ENCODE measurements around the gene MATN4.
"Not testable (repeated sequence)": the region's sequence is repeated elsewhere in the genome, so short reads cannot be mapped to it uniquely, and the experiment has no call there.

The MATN4 gene

GRCh38 chr20:45308117-45308778 is at the start of gene MATN4:
TSS of gene MATN4 (minus strand) at chr20:45308299. CDS start at chr20:45305582, 2,717 bp downstream.
- no peak for DNase-seq

GRCh38 chr20:45355209-45356084 is 47.3 kb upstream of the MATN4 start:
- no peak for DNase-seq

DNA sequence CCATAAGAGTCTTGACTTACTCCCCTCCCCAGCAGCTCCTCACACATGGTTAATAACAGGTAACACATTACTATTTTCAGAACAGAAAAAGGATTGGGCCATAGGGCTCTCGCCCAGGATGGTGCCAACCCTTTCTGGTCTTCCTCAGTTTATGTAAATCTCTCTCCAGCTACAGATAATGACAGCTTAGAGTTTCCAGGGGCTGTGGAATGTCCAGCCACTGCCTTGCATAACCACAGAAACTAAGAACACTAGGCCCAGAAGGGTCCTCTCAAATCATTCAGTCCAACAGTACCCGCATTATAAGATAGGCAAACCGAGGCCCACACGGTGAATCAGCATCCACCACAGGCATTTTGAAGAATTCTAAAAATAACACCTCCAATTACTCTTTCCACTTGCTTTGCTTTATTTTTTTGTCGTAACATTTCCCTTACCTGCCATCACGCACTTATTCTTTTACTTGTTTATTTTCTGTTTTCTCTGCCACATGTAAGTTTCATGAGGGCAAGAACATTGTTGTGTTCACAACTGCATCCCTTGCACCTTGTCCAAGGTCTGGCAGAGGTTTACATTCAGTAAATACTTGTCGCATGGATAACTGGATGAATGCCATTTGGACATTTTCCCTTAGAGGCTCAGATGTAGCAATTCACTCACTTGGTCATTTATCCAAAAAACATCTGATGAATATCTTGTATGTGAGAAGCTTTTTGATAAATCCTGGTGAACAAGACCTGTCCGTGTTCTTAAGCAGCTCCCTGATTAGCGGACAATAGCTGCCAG is 46.5 kb upstream of the MATN4 start:
- DNase-seq: no peak

DNA sequence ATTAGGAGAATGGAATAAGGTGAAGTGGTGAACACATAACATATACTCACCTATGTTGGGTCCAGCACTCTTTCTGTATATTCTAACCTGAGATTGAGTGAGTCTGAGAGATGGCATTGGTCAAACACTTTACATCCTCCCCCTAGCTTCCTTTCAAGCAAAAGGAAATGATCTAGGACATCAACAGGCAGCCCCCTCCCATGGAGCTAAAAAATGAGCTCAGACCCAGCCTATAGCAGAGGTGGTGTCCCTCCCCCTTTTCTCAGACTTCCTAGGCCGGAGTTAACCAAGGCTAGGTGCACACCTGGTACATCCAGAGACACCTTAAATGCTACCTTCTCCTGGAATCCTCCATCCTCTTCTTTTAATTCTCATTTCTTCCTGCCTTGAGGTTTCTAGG is 45.6 kb upstream of the MATN4 start:
- DNase-seq: no peak

- DNase-seq: no peak
These were observed 44.6 kb upstream of the MATN4 start for GRCh38 chr20:45352729-45353128.

DNA sequence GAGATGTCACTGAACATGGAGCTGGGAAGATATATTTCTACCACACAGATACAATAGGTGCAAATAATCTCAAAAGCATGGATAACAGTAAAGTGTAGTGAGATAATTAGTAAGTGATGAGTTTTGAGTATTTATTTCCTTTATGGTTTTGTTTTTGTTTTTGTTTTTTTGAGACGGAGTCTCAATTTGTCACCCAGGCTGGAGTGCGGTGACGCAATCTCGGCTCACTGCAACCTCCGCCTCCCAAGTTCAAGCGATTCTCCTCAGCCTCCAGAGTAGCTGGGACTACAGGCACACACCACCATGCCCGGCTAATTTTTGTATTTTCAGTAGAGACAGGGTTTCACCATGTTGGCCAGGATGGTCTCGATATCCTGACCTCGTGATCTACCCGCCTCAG is 42.7 kb upstream of the MATN4 start:
- not testable (repeated sequence) for DNase-seq

DNA sequence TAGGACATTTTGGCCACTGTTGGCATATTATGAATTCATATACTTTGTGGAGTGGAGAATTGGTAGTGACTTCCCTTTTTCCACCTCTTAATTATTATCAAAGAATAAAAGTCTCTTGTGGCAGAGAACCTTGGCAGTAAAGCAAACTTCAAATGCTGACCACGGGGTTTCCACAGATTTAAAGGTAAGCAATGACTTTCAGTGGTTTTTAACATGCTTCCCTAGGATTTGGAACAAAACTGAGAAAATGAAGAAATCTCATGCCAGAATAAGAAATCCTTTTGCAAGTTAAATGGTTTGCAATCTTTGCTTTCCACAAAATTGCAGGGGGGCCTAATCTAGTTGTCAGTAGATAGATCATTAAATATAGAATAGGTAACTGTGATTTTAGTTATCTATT is 42.1 kb upstream of the MATN4 start:
- DNase-seq: no peak

- no peak for DNase-seq
These were observed 40.1 kb upstream of the MATN4 start, which contains the start of gene SDC4 for GRCh38 chr20:45347936-45348778. TSS of gene SDC4 (minus strand) at chr20:45348424. CDS start at chr20:45348384, 40 bp downstream.

GRCh38 chr20:45347297-45347935 is 39.3 kb upstream of the MATN4 start:
- no peak for DNase-seq

- DNase-seq: no peak
These were observed 38.8 kb upstream of the MATN4 start for GRCh38 chr20:45346851-45347250.

DNA sequence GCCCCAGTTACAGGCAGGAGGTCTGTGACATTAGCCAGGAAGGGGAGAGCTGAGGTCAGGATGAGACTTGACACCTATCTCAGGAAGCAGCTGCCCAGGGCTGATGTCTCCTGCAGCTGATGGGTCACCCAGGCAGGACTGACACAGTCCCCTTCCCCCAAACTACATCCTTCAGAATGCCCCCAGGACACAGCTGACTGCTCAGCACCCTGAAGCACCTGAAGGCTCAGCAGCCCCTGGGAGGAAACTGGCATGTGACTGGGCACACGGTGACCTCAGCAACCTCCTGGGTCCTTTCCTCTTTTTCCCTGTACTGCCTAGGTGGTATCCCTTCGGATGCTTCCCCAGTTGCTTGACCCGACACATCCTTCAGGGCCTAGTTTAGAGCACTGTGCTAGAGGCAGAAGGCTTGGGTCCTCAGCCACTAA is 38.2 kb upstream of the MATN4 start:
- DNase-seq: peak; percentile 21

- DNase-seq: no peak
These were observed 37.2 kb upstream of the MATN4 start for GRCh38 chr20:45345104-45345936.

GRCh38 chr20:45344168-45344860 is 36.2 kb upstream of the MATN4 start:
- no peak for DNase-seq

DNA sequence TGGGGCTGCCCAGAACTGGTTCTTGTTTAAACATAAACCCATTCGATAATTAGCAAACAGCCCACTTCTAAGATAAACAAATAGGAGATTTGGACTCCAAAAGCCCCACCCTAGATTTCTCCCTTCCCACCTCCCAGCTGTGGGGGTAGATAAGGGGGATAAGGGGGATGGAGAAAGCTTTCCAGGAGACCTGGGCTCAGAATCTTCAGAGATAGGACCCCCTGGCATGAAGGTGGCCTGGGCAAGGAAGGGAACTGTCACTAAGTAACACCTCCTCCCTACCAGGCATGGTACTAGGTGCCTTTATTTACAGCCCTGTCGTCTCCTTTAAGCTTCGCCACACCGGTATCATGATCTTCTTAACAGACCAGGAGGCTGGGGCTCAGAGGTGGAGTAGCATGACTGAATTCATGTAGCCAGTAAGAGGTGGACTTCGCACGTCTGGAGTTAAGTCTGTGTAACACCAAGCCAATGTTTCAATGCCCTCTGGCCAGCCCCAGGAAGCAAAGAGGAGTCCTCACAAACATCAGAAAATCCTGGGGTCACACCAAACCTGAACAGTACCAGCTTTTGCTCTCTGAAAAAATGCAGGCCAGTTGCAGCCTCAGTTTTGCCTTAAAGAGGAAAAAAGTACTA is 35.6 kb upstream of the MATN4 start:
- no peak for DNase-seq

DNA sequence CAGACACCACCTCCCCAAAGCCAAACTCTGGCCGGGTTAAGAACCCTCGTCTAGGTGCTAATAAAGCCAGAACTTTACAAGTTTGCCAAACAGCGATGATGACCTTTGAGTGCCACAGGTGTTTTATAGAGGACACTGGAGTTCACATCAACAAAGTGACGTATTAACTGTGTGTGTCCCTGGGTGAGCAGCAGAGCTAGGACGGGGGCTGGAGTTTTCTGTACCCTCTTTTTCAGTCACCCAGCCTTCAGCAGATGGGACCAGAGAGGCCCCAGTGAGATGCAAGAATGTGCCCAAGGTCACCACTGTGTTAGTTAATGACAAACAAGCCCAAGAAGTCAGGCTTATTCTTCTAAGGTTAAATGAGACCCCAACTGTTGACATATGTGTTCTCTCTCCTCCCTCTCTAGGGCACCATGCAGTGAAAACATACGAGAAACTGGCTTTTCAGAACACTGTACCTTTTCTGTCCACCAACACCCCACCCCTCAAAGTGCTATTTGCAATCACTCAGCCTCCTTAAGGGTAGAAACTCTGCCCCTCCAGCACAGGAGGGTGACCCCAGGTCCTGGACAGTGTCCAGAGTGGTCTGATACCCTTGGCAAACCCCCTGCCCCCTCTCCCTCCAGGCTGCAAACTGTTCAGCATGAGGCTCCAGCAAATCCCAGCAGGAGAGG is 34.9 kb upstream of the MATN4 start:
- DNase-seq: no peak

GRCh38 chr20:45341939-45342854 is 34.1 kb upstream of the MATN4 start:
- DNase-seq: no peak

- no peak for DNase-seq
These were observed 33.5 kb upstream of the MATN4 start for GRCh38 chr20:45341579-45341938.

GRCh38 chr20:45340951-45341350 is 32.9 kb upstream of the MATN4 start:
- no peak for DNase-seq

Data from GDM1 (cell line).